Thyroid gland (tissue), 4 donors: Measurements from ENCODE around the gene NOM1. TPM values are rescaled to one million over a fixed set of nuclear protein-coding genes. Genes with fewer than 3 reads are reported as not detected.

Experiments
- DNase-seq, 2 donors: peaks; one replicate each; pipeline ENCODE4 v3.0.0-alpha.2; 2019
- H3K27ac ChIP-seq, 3 donors: fragments of 200-600 bp; sonication (generic); 1 replicate in 2 of 3; 2 replicates in 1 of 3; pipeline ENCODE4 v1.5.1; 2016 to 2019; ENCODE audit warnings: mild to moderate bottlenecking in 1 of 3, moderate library complexity in 1 of 3
- H3K27me3 ChIP-seq: fragments of 200-600 bp; sonication (generic); one replicate; pipeline ENCODE4 v1.5.1; 2019
- H3K36me3 ChIP-seq, 2 donors: fragments of 200-600 bp; sonication (generic); one replicate each; pipeline ENCODE4 v1.5.1; 2016 to 2019
- H3K4me1 ChIP-seq, 2 donors: fragments of 200-600 bp; sonication (generic); one replicate each; pipeline ENCODE4 v1.5.1; 2017 to 2019
- H3K4me3 ChIP-seq, 3 donors: fragments of 200-600 bp; sonication (generic); replicated peaks in 1 of 3; 1 replicate in 2 of 3; 2 replicates in 1 of 3; pipeline ENCODE4 v1.5.1; 2016; ENCODE audit warnings: mild to moderate bottlenecking in 1 of 3
- H3K9me3 ChIP-seq: fragments of 200-600 bp; sonication (generic); one replicate; pipeline ENCODE4 v1.5.1; 2017
- POLR2A ChIP-seq, 2 donors: fragments of 450-650 bp; IDR thresholded peaks; one replicate each; pipeline ENCODE4 v1.6.1; 2017; ENCODE audit warnings: antibody characterized with exemption in 2 of 2, mild to moderate bottlenecking in 2 of 2, moderate library complexity in 1 of 2
- whole genome bisulfite sequencing, 2 donors: methylation state at CpG; one replicate each; pipeline ENCODE4 v1.1.5; 2017; 5-methylcytosine and 5-hydroxymethylcytosine counted together
- intact Hi-C: fragments of 100-400 bp; cut with DNase I; formaldehyde crosslinking; loops from one replicate; pipeline ENCODE4 v1.15.1; 2023
- total RNA-seq, 4 donors: library from RNA; depleted of rRNA; stranded (reverse); fragments of >200 nt; gene quantifications; one replicate each; pipeline ENCODE4 v1.2.3, GENCODE V29; 2016
- TF ChIP-seq, protein P1 (sequence below), 6 experiments: fragments of 200-600 bp in 3 of 6; fragments of 450-650 bp in 3 of 6; sonication (generic) in 3 of 6; IDR thresholded peaks; one replicate each; pipeline ENCODE4 v1.5.1; 2016 to 2019; ENCODE audit warnings: antibody characterized with exemption in 6 of 6, mild to moderate bottlenecking in 2 of 6, inconsistent platforms in 1 of 6, moderate library complexity in 1 of 6

Gene NOM1
- total RNA-seq, 4 donors from 2014 or later = 11.2 to 25.7 (median 16.8) TPM

DNA sequence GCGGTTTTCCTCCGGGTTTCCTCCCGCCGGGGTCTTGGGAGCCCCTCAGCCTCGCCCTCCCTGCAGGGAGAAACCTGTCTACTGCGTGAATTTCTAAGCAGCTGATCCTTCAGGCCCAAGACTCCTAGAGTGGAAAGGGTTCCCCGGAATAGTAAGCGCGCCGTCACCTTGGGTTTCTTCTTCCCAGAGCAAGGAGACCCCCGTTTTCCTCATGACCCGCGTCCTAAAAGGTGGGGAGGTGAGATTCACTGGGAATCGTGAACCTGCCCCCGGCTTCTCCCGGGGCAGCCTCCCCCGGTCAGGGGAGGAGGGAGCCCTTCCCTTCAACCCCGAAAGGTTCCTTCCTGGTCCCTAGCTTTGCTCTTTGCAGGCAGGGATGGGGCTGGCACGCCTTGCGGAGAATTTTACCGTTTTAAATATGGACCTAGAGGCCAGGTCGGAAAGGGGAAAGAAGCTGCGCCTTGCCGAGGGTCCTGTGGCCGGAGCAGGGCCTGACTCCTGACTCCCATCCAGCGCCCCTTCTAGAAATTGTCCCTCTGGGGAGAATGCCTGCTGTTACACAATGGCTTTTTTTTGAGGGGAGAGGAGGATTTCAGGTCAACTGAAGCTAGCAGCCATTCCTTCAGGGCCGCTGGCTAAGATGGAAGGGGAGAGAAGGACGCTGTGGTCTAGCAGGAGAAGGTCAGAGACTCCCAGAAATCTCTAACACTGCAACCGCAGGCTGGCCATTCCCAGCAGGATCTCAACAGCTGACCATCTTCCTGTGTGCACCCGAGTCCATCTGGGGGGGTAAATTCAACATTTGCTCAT lies 72.6 kb downstream of the NOM1 start:
- TF ChIP-seq, protein P1, sequence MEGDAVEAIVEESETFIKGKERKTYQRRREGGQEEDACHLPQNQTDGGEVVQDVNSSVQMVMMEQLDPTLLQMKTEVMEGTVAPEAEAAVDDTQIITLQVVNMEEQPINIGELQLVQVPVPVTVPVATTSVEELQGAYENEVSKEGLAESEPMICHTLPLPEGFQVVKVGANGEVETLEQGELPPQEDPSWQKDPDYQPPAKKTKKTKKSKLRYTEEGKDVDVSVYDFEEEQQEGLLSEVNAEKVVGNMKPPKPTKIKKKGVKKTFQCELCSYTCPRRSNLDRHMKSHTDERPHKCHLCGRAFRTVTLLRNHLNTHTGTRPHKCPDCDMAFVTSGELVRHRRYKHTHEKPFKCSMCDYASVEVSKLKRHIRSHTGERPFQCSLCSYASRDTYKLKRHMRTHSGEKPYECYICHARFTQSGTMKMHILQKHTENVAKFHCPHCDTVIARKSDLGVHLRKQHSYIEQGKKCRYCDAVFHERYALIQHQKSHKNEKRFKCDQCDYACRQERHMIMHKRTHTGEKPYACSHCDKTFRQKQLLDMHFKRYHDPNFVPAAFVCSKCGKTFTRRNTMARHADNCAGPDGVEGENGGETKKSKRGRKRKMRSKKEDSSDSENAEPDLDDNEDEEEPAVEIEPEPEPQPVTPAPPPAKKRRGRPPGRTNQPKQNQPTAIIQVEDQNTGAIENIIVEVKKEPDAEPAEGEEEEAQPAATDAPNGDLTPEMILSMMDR (IDR thresholded peaks at IDR 0.05) = no peak
- TF ChIP-seq POLR2A (IDR thresholded peaks at IDR 0.05) = no peak
- no peak overlapping the region for H3K4me3 ChIP-seq

More for the DNA sequence above, 72.6 kb downstream of the NOM1 start:
- Histone ChIP-seq H3K4me1 (peaks cover 8 to 26% of the 10 kb centered on the region in 2 donors), H3K36me3 (no peaks in the 10 kb centered on the region), H3K9me3 (no peaks in the 10 kb centered on the region), H3K27me3 (peaks cover 61% of the 10 kb centered on the region), H3K27ac (no peak overlapping the region)
- intact Hi-C loops = no loop called here
- no peak for DNase-seq
- 3 to 6% methylated on average over 4 to 24 of the region's 30 CpGs for WGBS, 2 donors

Other genes starting within 250 kb of the NOM1 start
- 100 to 1,000 TPM in 2 of 4 donors, 10 to 100 TPM in 2; 73.9 to 205 (median 113) TPM for gene LMBR1, start 56.5 kb upstream of the NOM1 start, total RNA-seq
- not detected for gene MNX1, start 61.0 kb downstream of the NOM1 start, total RNA-seq
- gene UBE3C, start 189.2 kb downstream of the NOM1 start, total RNA-seq = 10 to 100 TPM; 50.3 to 75.0 (median 64.0) TPM